Pons (tissue), 1 donor: ENCODE measurements around the gene UIMC1.
"Not testable (repeated sequence)": the region's sequence is repeated elsewhere in the genome, so short reads cannot be mapped to it uniquely, and the experiment has no call there.

Experiments
- DNase-seq: peaks from one replicate; pipeline ENCODE4 v3.0.0-alpha.2; 2016; ENCODE audit warnings: low spot score

UIMC1 gene

DNA sequence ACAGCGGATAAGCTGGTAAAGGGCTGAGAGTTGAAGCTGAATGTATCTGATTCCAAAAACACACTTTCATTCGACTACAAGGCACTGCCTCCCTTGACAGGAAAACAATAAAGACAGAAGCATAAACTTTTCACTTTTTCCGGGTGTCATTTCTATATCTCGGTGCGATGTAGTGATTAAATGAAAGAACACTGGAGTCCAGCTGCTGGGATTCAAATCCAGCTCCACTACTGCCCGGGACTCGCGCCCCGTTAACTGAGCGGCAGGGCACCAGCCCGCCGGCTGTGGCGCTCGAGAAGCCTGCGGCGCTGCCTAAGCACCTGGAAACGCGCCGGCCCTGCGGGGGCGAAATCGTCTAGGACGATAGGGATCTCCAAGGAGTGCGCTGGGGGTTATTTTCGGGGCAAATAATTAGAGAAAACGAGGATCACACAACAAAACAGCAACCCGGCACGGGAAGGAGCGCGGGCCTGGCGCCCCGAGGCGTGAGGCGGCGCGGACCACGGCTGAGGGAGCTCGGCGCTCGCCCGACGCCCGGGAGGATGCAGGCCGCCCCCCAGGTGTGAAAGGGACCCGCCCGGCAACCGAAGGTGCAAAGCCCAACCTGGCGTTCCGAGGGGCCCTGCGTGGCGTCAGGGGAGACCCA is 837 bp downstream of the UIMC1 start:
- DNase-seq = peak; percentile 67

DNA sequence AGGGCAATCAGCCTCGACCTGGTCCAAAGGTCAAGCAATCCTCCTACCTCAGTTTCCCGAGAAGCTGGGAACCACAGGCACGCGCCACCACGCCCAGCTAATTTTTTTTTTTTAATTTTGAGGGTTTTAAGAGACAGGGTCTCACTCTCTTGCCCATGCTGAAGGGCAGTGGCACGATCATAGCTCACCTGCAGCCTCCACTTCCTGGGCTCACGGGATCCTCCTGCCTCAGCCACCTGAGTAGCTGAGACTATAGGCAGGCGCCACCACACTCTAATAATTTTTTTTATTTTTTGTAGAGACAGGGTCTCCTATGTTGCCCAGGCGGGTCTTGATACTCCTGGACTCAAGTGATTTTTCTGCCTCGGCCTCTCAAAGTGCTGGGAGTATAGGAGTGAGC is 1.6 kb downstream of the UIMC1 start:
- no peak for DNase-seq

GRCh38 chr5:177003649-177004048 is 2.9 kb downstream of the UIMC1 start:
- DNase-seq = no peak

GRCh38 chr5:176999526-176999925 is 7.1 kb downstream of the UIMC1 start:
- not testable (repeated sequence) for DNase-seq

DNA sequence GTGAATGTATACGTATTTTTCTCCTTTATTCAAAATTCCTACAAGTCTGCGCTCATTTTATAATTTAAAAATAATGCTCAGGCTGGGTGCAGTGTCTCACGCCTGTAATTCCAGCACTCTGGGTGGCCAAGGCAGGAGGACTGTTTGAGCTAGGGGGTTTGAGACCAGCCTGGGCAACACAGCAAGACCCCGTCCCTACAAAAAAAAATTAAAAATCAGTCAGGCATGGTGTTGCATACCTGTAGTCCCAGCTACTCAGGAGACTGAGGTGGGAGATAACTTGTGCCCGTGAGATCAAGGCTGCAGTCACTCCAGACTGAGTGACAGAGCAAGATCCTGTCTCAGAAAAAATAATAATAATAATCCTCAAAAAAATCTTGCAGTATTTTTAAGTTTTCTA is 7.8 kb downstream of the UIMC1 start:
- no peak for DNase-seq

- DNase-seq = no peak
Observed at GRCh38 chr5:176996780-176997179, 9.8 kb downstream of the UIMC1 start.

DNA sequence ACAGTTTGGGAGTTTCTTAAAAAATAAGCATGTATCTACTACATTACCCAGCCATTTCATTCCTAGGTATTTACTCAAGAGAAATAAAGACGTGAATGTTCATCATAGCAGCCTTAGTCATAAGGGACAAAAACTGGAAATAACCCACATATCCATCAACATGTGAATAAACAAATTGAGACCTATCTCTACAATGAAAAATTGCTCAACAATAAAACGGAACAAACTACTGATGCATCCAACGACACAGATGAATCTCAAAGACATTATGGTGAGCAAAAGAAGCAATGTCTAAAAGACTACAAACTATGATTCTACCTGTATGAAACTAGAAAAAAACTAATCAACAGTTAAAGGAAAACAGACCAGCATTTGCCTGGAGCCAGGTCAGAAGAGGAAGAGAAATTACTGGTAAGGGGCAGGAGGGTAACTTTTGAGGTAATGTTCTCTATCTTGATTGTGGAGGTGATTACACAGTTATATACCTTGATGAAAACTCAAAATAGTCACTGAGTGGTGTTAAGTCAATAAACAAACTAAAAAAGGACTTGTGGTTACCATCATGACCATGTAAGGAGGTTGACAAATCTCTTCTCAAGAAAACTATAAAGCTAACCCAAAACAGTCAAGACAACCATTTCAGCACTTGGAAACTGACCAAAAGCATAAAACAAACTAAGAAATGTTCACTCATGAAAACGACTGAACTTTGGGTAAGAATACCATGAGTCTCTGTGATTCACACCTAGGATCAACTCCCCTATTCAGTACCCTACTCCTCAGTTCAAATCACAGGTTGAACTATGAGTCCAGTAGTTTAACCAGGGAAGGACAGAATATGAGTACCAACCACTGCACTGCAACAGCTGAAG is 10.4 kb downstream of the UIMC1 start:
- DNase-seq = no peak

DNA sequence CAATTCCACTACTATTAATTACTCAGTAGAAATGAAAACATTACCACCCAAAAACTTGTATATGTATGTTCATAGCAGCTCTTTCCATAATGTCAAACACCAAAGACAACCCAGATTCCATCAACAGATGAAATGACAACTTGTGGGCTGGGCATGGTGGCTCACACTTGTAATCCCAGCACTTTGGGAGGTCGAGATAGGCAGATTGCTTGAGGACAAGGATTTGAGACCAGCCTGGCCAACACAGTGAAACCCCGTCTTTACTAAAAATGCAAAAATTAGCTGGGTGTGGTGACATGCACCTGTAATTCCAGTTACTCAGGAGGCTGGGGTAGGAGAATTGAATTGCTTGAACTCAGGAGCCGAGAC is 11.5 kb downstream of the UIMC1 start:
- DNase-seq = no peak

- no peak for DNase-seq
Observed at GRCh38 chr5:176994460-176995121, 12.0 kb downstream of the UIMC1 start.

GRCh38 chr5:176993081-176993480 is 13.5 kb downstream of the UIMC1 start:
- not testable (repeated sequence) for DNase-seq

- no peak for DNase-seq
Observed at GRCh38 chr5:176987583-176987982, 19.0 kb downstream of the UIMC1 start.

DNA sequence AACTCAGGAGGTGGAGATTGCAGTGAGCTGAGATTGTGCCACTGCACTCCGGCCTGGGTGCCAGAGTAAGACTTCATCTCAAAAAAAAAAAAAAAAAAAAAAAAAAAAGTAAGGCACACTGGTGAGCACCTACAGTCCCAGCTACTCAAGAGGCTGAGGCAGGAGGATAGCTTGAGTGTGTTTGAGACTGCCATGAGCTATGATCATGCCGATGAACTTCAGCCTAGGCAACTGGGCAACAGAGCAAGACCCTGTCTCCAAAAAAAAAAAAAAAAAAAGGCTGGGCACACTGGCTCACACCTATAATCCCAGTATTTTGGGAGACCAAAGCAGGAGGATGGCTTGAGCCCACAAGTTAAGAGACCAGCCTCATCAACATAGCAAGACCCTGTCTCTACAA is 20.3 kb downstream of the UIMC1 start:
- no peak for DNase-seq

GRCh38 chr5:176985516-176985915 is 21.1 kb downstream of the UIMC1 start:
- no peak for DNase-seq

GRCh38 chr5:176984176-176984575 is 22.4 kb downstream of the UIMC1 start:
- DNase-seq = not testable (repeated sequence)

GRCh38 chr5:176983593-176983992 is 23.0 kb downstream of the UIMC1 start:
- DNase-seq = not testable (repeated sequence)

- not testable (repeated sequence) for DNase-seq
Observed at GRCh38 chr5:176983112-176983511, 23.5 kb downstream of the UIMC1 start.

- no peak for DNase-seq
Observed at GRCh38 chr5:176980818-176981217, 25.8 kb downstream of the UIMC1 start.

GRCh38 chr5:176979669-176980068 is 26.9 kb downstream of the UIMC1 start:
- DNase-seq = no peak

DNA sequence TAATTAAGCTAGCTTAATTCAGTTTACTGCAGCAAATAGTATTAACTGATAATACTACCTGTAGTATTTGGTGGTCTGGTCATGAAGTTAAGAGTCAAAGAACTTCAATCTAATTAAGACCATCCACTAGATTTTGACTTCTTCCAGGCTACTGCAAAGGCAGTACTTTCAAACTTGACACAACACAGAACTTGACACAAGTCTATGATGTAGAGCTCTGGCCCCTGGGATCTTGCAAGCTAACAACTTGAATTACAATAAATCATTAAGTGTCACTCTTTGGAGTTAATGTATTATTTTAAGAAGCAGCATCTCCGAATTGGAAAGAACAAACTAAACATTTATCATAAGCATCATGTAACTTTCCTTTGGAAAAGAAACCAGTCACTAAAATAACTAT is 40.9 kb downstream of the UIMC1 start:
- DNase-seq = no peak

- DNase-seq = peak; percentile 65
Observed at GRCh38 chr5:176959051-176959450, 47.5 kb downstream of the UIMC1 start.

DNA sequence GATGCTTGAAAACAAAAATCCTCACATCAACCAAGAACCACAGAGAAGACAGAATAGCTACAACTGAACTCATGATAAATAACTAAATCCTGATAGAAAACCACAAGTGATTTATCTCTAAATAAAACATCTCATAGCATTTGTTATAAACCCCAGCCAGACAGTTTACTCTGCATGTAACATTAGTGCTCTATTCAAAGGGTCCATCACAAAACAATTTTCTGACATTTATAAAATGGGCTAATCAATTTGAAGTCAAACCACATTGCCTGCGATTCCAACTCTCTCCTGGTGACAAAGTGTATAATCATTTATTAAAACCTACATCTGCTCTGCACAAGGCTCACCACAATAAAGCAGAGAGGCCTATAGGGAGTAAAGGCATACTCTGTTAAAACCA is 49.8 kb downstream of the UIMC1 start:
- no peak for DNase-seq

- DNase-seq = no peak
Observed at GRCh38 chr5:176955895-176956294, 50.7 kb downstream of the UIMC1 start.

DNA sequence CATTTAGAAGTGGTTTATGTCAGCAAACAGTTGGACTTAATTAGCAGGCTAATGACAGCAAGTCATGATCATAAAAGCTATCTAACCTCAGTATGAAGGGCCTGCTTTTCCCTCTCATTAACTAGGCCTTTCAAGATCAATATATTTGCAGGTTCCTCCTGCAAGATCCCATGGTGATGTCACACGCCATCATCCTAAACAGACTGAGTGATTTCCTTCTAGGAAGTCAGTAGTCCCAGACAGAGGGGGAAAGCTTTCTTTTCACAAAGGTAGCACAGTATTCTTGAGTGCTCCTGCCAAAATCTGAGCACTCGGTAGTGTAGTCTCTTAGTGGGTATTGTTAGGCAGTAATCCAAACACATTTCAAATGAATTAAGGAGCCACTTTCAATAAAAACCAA is 52.5 kb downstream of the UIMC1 start:
- no peak for DNase-seq
